Astrocyte of the hippocampus (primary cell): ENCODE data around the gene TUBB3.
A peak's percentile ranks its signal among the peaks of the same experiment; 100 is the strongest.
"Not testable (repeated sequence)": the region's sequence is repeated elsewhere in the genome, so short reads cannot be mapped to it uniquely, and the experiment has no call there.

Experiments
- DNase-seq: peaks from one replicate; pipeline ENCODE4 v3.0.0; 2011; ENCODE audit warnings: low read depth, low spot score

TUBB3 gene

GRCh38 chr16:89922884-89923639 lies at the start of gene TUBB3:
TUBB3 (plus strand) TSS chr16:89923342; CDS start chr16:89923402, 60 bp downstream.
- peak; percentile 97 for DNase-seq

- DNase-seq, result peak; percentile 98
Observed at GRCh38 chr16:89873972-89874689, 49.0 kb upstream of the TUBB3 start.

- DNase-seq, result not testable (repeated sequence)
Observed at GRCh38 chr16:89879123-89879522, 44.0 kb upstream of the TUBB3 start.

- no peak for DNase-seq
Observed at GRCh38 chr16:89880477-89881367, 42.4 kb upstream of the TUBB3 start.

- DNase-seq, result no peak
Observed at GRCh38 chr16:89881368-89881730, 41.8 kb upstream of the TUBB3 start.

- no peak for DNase-seq
Observed at GRCh38 chr16:89883346-89884040, 39.6 kb upstream of the TUBB3 start.

- no peak for DNase-seq
Observed at GRCh38 chr16:89884041-89884421, 39.1 kb upstream of the TUBB3 start.

- no peak for DNase-seq
Observed at GRCh38 chr16:89887243-89887642, 35.9 kb upstream of the TUBB3 start.

GRCh38 chr16:89890200-89890599 lies 32.9 kb upstream of the TUBB3 start:
- no peak for DNase-seq

GRCh38 chr16:89890886-89891657 lies 32.1 kb upstream of the TUBB3 start:
- DNase-seq, result no peak

- no peak for DNase-seq
Observed at GRCh38 chr16:89892055-89892630, 31.0 kb upstream of the TUBB3 start.

GRCh38 chr16:89892635-89893034 lies 30.5 kb upstream of the TUBB3 start:
- no peak for DNase-seq

- DNase-seq, result no peak
Observed at GRCh38 chr16:89893642-89894548, 29.2 kb upstream of the TUBB3 start.

- DNase-seq, result no peak
Observed at GRCh38 chr16:89895482-89896250, 27.5 kb upstream of the TUBB3 start.

GRCh38 chr16:89897204-89897603 lies 25.9 kb upstream of the TUBB3 start:
- no peak for DNase-seq

- DNase-seq, result no peak
Observed at GRCh38 chr16:89898201-89898967, 24.8 kb upstream of the TUBB3 start.

GRCh38 chr16:89899879-89900481 lies 23.2 kb upstream of the TUBB3 start:
- DNase-seq, result no peak
